ENCODE measurements around the gene KRT13.

The KRT13 gene

DNA sequence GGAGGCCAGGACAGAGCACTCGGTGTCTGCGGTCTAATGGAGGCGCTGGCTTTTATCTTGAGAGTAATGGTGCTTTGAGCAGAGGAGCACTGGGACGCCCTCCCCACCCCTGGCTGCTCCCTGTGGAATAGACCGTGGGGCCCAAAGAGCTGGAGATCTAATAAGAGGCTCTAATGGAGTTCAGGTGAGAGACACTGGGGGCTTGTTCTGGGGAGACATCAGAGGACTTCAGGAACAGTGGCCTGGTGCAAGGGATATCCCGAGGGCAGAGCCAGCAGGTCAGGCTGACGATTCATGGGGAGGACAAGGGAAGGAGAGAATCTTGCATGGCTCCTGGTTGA is 32.2 kb upstream of the KRT13 start:
- no peak for DNase-seq (ENCODE audit: low spot score)

DNA sequence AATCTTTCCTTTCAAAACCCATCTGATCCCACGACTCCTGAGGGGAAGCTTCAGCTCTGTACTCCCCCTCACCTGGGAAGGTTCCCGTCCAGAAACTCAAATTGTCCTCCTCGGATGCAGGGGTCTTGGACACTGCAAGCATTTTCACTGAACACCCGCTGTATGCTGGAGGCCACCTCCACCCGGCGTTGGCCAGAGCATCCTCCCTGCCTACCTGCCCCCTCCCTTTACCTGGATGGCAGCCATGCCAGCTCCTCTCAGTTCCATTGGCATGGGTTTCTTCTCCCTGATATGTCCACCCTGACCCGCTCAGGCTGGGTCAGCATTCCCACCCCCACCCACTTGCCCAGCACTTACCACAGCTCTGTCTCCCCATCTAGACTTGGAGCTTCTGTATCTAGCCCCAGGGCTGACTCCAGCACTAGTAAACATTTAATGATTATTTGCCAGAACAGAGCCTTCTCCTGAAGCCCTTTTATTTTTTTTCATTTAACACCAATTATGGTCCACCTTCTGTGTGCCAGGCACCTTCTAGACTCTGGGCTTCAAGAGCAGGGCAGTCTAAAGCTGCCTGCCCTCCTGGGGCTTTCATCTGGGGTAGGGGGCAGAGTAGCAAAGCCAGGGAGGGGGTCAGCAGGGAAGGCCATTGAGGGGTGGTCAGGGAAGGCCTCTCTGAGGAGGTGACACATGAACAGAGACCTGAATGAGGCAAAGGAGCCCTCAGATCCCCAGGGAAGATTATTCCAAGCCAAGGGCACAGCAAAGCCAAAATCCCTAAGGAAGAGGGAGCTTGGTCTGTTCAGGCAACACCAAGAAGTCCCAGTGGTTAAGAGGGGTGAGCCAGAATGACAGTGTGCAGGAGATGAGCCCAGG is 31.6 kb upstream of the KRT13 start:
- DNase-seq (ENCODE audit: low spot score): no peak

DNA sequence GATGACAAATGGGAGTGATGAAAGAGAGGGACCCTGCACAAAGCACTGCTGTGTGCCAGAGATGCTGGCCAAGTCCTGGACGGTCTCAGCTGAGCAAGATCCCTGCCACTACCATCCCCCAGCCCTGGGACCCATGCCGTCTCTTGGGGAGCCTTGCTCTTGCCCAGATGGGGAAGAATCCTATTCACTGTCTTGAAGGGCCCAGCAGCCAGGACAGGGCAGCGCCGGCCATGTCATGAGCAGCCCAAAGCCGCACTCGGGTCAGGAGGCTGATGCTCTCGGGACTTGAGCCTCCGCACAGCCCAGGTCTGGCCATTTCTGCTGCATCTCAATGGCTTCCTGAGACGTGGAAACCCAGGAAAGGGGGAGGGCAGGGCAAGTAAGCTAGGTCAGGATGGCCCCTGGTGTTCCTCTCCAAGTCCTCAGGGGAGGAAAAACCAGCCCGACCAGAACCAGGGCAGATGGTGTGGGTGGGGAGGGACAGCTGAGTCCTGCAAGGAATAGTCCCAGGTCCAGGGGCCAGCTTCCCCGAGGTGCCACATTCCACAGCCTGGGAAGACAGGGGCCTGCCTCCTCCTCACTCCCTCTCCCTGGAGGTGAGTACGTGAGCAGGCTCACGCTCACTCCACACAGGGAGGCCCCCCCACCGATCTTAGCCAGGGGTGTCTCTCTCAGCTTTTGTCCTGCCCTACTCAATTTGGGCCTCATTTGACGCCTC is 30.5 kb upstream of the KRT13 start:
- DNase-seq (ENCODE audit: low spot score): no peak

DNA sequence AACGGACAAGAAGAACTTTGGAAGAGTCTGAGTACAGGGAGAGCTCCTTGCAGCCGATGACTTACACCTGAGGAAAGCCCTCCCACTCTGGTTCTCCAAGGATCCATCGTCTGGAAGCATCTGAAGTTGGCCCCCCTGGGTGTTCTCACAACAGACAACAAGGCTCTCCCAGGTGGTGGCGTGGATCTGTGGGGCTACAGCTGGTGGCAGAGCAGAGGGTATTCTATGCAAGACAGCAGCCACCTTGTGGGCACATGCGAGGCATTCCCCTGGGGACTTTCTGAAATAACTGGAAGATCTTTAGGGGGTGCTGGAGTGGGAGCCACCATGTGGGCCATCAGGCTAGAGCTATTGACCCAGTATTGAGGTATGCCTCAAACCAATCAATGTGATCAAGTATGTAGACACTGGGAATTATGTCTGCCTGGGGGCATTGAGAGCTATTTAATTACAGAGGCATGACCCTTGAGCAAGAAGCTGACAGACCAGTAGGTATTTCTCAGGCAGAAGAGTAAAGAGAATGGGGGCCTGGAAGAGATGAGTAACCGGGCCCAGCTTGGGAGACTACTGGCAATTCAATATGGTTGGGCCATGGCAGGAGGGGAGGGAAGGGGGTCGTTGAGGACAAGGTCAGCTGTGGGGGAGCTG is 29.6 kb upstream of the KRT13 start:
- DNase-seq (ENCODE audit: low spot score): no peak

DNA sequence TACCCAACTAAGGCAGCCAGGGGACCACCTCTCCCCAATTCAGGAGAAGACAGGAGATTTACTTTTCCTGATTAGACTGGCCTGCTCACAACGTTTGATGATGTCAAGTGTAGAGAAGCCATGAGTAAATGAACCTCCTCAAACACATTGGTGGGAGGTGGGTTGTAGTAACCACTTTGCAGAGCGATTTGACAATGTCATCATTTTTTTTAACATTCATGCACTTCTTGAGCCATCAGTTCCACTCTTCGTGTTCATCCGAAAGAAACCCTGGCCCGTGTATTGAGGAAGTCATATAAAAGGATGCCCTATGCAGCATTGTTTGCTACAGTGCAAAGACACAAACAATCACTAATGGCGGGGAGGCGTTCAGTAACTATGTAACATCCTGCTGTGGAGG is 28.2 kb upstream of the KRT13 start:
- DNase-seq (ENCODE audit: low spot score): no peak

DNA sequence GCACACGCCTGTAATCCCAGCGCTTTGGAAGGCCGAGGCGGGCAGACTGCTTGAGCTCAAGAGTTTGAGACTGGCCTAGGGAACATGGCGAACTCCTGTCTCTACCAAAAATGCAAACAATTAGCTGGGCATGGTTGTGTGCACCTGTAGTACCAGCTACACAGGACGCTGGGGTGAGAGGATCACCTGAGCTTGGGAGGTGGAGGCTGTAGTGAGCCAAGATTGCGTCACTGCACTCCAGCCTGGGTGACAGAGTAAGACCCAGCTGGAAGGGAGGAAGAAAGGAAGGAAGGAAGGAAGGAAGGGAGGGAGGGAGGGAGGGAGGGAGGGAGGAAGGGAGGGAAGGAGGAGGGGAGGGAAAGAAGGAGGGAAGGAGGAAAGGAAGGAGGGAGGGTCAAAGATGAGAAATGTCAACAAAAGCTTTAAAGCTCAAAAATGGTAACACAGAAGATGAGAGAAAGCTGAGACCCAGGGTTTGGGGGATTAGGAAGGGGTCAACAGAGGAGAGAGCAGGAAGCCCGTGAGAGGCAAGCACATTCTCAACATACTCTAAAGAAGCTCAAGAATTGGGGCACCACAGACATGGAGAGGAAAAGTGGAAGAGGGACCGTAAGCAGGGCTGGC is 27.6 kb upstream of the KRT13 start:
- no peak for DNase-seq (ENCODE audit: low spot score)

DNA sequence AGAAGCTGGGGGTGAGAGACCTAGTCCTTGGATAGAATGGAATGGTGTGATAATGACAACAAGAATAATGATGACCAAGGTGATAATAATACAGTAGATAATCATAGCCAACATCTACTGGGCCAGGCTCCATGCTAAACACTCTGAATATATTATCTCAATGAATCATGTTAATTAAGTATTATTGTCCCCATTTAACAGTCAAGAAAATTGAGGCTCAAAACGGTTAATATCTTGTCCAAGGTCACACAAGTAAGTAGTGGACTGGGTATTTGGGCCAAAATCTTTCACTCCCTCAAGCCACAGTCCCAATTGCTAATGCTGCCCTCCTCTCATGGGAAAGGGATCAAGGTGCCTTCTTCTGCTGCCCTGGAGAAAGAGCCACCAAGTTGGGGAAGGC is 26.6 kb upstream of the KRT13 start:
- DNase-seq (ENCODE audit: low spot score): no peak

DNA sequence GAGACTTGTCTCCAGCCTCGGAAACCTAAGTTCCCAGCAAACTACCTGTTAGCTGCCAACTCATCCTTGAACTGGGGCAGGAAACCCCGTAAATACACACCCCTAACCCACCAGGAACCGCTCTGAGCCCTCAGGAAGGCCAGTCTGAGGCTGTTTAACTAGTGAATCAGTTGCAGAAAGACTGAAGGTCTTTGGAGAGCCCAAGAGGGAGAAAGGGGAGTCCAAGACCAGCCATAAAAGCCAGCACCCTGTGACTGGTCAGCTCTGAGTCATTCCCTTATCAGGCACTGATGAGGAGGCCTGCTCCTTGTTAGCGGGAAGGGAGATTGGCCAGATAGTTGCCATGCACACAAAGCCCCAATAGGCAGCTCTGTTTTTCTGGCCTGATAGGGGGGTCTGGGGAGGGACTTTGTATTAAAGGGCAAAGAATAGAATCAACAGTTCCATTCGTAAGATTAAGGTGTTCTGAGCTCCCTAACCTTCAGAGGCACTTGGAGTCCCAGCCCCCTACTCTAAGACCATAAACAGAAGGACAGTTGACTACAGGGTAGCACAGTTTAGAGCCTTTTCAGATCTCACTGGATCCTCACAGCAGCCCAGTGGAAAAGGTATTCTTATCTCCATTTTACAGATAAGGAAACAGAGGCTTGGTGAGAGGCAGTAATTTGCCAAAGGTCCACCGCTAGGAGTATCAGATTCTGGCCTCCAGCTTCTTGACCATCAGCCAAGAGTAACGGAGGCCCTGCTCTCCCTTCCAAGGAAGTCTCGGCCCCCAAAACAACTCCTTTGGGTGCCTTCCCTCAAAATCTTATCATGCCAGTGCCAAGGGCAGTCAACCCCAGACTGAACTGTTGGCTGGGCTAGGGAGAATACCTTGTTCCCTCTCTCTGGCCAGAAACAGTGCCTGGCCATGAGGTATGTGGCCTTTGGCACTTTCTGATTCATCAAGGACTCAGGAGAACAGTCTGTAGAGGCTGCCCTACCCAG is 24.9 kb upstream of the KRT13 start:
- no peak for DNase-seq (ENCODE audit: low spot score)

DNA sequence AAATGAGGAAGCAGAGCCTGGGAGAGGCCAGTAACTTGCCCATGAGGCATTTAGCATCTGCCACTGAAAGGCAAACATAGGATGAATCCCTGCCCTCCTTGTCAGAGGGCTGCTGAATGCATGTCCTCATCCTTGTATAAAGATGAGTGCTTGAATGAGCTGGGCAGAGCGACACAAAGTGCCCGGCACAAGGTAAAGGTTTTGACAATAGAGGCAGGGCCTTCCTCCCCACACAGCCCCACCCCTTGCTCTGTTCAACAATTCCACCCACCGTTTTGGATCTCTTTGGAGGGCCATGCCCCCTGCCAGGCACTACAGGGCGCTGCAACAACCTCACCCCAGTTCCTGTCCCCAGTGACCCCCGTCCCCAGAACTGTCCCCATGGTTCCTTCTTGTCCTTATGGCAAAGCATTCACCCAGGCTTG is 24.1 kb upstream of the KRT13 start:
- DNase-seq (ENCODE audit: low spot score): no peak

DNA sequence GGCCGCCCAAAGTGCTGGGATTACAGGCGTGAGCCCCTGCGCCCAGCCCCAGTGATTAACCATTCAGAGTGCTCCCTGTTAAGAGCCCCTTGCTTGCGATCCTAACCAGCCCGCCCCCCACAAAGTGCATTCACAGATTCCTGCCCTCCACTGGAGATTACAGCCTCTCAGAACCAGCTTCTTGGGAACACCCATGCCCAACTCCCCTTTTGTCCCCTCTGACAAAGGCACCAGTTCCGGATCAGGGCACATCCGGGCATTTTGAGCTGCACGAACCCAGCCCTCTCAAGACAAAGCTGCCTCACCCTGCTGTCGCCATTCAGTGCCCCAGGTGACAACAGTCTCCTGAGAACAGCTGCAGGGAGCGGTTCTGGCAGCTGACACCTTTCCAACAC is 23.5 kb upstream of the KRT13 start:
- no peak for DNase-seq (ENCODE audit: low spot score)

DNA sequence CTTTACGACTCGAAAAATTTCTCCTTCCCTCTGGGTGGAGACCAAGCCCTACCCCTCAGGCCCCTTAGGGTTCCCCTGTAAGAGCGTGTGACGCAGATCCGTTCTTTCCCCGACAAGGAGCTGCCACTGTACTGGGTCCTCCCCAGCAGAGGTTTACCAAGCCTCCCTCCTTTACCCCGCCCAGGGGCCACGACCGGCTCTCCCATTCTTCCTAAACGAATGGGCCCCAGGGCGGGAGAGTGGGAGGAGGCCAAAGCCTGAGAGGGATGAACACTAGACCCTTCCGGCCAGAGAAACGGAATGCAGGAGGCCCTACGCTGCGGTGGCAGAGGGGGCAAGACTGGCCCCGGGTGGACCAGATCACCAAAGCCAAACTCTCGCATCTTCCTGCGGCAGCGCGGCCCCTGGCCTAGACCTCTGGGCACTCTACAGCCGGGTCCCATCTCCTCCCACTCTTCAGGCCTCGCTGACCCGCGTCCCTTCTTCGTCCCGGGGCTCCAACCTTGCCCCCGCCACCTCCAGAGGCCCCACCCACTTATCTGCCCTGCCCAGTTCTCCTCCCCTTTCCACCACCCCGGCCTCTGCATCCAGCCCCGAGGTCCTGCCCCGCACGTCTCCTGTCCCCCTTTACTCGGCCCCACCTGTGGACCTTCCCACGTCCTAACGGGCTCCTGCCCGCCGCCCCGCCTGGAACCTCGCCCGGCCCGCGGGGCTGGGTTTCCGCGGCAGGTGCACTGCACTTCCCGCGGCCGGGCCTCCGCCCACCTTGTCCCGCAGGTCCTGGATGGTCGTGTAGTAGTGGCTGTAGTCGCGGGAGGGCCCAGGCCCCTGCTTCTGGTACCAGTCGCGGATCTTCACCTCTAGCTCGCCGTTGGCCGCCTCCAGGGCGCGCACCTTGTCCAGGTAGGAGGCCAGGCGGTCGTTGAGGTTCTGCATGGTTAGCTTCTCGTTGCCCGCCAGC is 21.9 kb upstream of the KRT13 start:
- DNase-seq (ENCODE audit: low spot score): no peak

DNA sequence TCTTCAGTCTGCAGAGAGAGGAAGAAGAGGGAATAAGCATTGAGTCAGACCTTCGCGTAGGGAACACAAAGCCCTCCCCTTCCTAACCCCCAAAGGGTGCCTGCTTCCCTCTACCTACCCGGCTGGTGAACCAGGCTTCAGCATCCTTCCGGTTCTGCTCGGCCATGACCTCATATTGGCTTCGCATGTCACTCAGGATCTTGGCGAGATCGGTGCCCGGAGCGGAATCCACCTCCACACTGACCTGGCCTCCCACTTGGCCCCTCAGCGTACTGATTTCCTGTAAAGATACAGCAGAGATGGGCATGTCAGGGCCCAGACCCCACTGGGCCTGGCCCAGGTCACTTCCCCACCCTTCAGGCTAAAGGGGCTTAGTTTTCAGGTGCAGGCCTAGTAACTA is 18.8 kb upstream of the KRT13 start:
- no peak for DNase-seq (ENCODE audit: low spot score)

DNA sequence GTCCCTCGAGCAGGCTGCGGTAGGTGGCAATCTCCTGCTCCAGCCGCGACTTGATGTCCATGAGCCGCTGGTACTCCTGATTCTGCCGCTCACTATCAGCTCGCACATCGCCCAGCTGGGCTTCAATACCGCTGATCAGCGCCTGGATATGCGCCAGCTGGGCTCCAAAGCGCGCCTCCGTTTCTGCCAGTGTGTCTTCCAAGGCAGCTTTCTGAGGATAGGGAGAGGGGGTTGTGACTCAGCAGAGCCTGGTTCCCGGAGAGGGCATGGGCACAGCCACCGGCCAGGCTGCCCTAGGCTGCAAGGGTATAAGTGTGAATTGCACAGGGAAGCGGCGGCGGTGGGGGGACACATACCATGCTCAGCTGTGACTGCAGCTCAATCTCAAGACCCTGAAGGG is 18.4 kb upstream of the KRT13 start:
- no peak for DNase-seq (ENCODE audit: low spot score)

DNA sequence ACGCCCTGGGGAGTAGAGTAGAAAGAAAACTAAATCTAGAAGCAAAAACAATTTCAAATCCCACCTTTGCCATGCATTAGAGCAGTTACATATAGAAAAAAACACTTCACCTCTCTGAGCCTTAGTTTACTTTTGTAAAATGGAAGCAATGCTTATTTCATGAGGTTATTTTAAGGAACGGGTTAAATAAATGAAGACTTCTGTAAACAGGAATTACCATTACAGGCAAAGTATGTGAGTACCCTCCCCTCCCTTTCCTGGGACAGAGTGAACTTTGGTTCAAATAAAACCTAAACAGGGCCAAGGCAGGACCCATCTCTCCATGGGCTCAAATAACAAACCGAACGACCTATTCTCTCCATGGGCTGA is 17.8 kb upstream of the KRT13 start:
- no peak for DNase-seq (ENCODE audit: low spot score)

DNA sequence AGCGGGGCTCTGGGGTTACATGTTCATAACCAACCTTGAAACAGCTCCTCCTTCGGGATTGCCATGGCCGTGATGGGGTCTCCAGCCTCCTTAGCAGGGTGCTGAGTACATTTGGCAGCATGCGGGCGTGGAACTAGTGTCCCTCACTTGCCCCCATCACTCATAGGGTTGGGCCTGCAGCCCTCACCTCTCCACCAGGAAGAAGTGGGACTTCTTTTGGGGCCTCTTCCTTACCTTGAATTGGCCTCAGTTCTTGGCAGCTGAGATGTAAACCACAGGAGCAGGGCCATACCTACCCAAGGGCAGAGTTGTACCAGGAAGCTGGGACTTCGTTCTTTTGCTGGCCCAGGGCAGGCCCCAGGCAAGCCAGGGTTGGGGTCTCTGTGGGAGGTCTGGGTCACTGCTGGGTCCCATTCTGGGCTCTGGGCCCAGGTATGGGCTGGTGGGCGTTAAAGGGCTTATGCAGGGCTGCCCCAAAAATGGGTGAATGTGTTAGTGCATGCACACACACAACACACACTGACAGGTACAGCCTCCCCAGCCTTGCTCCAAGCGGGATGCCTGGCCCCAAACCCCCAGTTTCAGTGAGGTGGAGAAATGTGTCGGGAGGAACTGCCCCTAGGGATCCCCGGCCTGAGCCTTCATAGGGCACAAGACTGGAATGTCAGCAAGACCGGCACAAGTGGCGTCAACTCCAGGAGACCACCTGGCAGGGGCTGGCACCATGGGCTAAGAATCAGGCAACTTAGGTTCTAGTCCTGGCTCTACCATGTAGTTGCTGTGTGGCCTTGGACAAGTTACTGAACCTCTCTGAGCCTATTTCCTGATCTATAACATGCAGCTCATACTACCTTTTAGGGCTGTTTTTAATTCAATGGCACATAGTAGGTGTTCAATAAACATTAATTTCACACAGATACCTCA is 17.2 kb upstream of the KRT13 start:
- no peak for DNase-seq (ENCODE audit: low spot score)

DNA sequence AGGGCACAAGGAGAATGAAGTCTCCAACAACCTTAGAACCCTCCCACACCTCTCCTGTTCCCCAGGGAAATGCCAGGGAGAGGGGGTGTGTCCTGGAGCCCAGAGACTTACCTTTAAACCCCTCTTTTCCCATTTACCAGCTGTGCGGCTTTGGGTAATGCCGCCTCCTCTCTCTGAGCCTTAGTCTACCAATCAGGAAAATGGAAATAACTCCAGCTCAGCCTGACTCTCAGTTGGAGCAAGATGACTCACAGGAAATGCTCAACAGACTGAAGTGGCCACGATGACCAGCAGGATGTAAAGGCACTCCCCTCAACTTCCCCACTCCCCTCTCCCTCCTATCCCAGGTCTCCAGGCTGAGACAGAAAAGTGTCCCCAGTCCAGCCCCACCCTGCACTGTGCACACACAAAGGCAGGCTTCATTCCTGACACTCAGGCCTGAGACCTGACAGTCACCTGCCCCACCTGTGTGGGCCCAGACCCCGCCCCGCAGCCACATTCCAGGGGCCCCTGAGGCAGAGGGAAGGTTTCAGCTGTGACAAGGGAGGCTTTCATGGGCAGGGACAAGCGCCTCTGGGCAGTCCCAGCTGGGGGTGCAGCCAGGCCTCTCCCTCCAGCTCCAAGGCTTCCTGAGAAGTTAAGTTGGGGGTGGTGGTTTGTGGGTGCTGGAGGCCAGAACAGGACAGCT is 16.3 kb upstream of the KRT13 start:
- no peak for DNase-seq (ENCODE audit: low spot score)

DNA sequence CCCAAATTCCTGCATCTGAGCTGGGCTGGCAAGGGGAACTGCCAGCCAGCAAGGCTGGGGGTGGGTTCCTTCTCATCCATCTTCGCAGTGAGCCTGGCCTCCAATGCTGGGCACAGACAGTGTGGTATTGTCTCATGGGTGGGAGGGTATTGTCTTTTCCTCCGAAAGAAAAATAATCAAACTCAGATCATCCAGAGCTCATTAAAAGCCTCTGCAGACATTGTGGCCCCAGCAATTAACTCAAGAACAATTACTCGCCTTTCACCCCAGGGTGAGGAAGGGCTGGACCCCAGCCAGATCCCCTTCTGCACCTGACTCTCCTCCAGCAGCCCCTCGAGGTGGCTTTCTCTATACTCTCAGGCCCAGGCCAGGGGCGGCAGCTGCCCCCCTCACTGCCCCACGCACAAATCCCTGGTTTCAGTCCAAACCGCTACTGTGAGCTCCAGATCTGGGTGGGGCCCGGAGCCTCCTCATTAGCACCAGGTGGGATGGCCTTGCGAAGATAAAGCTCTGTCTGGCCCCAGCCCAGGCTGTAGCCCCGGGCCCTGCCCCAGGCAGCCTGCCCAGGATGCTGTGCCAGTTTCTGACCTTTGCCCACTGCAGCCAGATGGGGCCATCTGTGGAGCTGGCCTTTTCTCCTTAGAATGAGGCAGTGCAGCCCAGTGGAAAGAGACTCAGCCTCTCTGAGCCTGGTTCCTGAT is 15.6 kb upstream of the KRT13 start:
- no peak for DNase-seq (ENCODE audit: low spot score)
